Neural cell (in vitro differentiated cells): ENCODE measurements around the gene RNLS. TPM values are rescaled to one million over a fixed set of nuclear protein-coding genes. Genes with fewer than 3 reads are reported as not detected.

Source experiments
- H2AFZ ChIP-seq: fragments of 200-600, 300-800 bp; sonication (generic), shearing (Covaris generic); 2 replicates; pipeline ENCODE4 v1.6.0; 2014; ENCODE audit warnings: low read depth, mild to moderate bottlenecking, antibody characterized with exemption, low read length, moderate library complexity
- H3F3A ChIP-seq: fragments of 200-600 bp; shearing (Covaris generic); 2 replicates; pipeline ENCODE4 v1.6.1; 2016; ENCODE audit warnings: mild to moderate bottlenecking, moderate library complexity, mixed read lengths, antibody characterized with exemption, low read length; ENCODE audit not compliant: insufficient read depth, poor library complexity, severe bottlenecking
- H3K27ac ChIP-seq: fragments of 200-600, 300-800 bp; sonication (generic), shearing (Covaris generic); 2 replicates; pipeline ENCODE4 v1.5.1; 2014; ENCODE audit warnings: mild to moderate bottlenecking, low read length, moderate library complexity
- H3K27me3 ChIP-seq: fragments of 300-800, 200-600 bp; sonication (generic), shearing (Covaris generic); 2 replicates; pipeline ENCODE4 v1.6.0; 2014; ENCODE audit warnings: mild to moderate bottlenecking, low read depth, low read length, moderate library complexity; ENCODE audit not compliant: insufficient read depth
- H3K36me3 ChIP-seq: fragments of 300-800, 200-600 bp; sonication (generic), shearing (Covaris generic); 2 replicates; pipeline ENCODE4 v1.5.1; 2014; ENCODE audit warnings: mild to moderate bottlenecking, antibody characterized with exemption, low read length, moderate library complexity; ENCODE audit not compliant: insufficient read depth
- H3K4me2 ChIP-seq: fragments of 300-800, 200-600 bp; sonication (generic), shearing (Covaris generic); 2 replicates; pipeline ENCODE4 v1.6.0; 2014; ENCODE audit warnings: mild to moderate bottlenecking, low read length
- H3K4me3 ChIP-seq: fragments of 300-800, 200-600 bp; sonication (generic), shearing (Covaris generic); 2 replicates; pipeline ENCODE4 v1.5.1; 2014; ENCODE audit warnings: mild to moderate bottlenecking, low read length, moderate library complexity
- H3K79me2 ChIP-seq: fragments of 200-600 bp; shearing (Covaris generic); replicated peaks from 2 replicates; pipeline ENCODE4 v1.6.0; 2014; ENCODE audit warnings: mild to moderate bottlenecking, low read length, moderate library complexity; ENCODE audit not compliant: insufficient read depth
- H3K9ac ChIP-seq: fragments of 300-800, 200-600 bp; sonication (generic), shearing (Covaris generic); 2 replicates; pipeline ENCODE4 v1.6.1; 2016; ENCODE audit warnings: mild to moderate bottlenecking, low read length, mixed read lengths
- H3K9me2 ChIP-seq: fragments of 200-600 bp; shearing (Covaris generic); 2 replicates; pipeline ENCODE4 v1.6.1; 2016; ENCODE audit warnings: mild to moderate bottlenecking, low read length, mixed read lengths; ENCODE audit not compliant: insufficient read depth
- H3K9me3 ChIP-seq: fragments of 200-600, 300-800 bp; sonication (generic), shearing (Covaris generic); 2 replicates; pipeline ENCODE4 v1.6.1; 2016; ENCODE audit warnings: mild to moderate bottlenecking, mixed run types, low read length, moderate library complexity, mixed read lengths
- H4K20me1 ChIP-seq: fragments of 200-600 bp; shearing (Covaris generic); 2 replicates; pipeline ENCODE4 v1.6.1; 2016; ENCODE audit warnings: mild to moderate bottlenecking, mixed run types; ENCODE audit not compliant: insufficient read depth
- EP300 ChIP-seq: fragments of 450-650 bp; conservative IDR thresholded peaks from 2 replicates; pipeline ENCODE4 v1.6.1; 2014; ENCODE audit warnings: antibody characterized with exemption, mild to moderate bottlenecking, moderate library complexity; ENCODE audit not compliant: poor library complexity, severe bottlenecking
- EZH2 ChIP-seq: fragments of 200-600, 300-800 bp; shearing (Covaris generic), sonication (generic); IDR thresholded peaks from 2 replicates; pipeline ENCODE4 v1.6.1; 2014; ENCODE audit warnings: antibody characterized with exemption, low read length, borderline replicate concordance, mild to moderate bottlenecking; ENCODE audit not compliant: insufficient read depth, poor library complexity, severe bottlenecking
- MXI1 ChIP-seq: fragments of 450-650 bp; conservative IDR thresholded peaks from 2 replicates; pipeline ENCODE4 v1.6.1; 2014; ENCODE audit warnings: antibody characterized with exemption, mild to moderate bottlenecking; ENCODE audit not compliant: poor library complexity, severe bottlenecking
- POLR2AphosphoS5 ChIP-seq: IDR thresholded peaks from 2 replicates; pipeline ENCODE4 v1.6.1; 2012
- RAD21 ChIP-seq: fragments of 450-650 bp; conservative IDR thresholded peaks from 2 replicates; pipeline ENCODE4 v1.6.1; 2014; ENCODE audit warnings: antibody characterized with exemption, mild to moderate bottlenecking, moderate library complexity
- SMC3 ChIP-seq: fragments of 450-650 bp; conservative IDR thresholded peaks from 2 replicates; pipeline ENCODE4 v1.6.1; 2014; ENCODE audit warnings: antibody characterized with exemption, mild to moderate bottlenecking, moderate library complexity; ENCODE audit not compliant: poor library complexity
- TAF1 ChIP-seq: IDR thresholded peaks from 2 replicates; pipeline ENCODE4 v1.6.1; 2012; ENCODE audit warnings: low read depth
- polyA plus RNA-seq: library from polyadenylated mRNA; depleted of rRNA; stranded (reverse); fragments of >200 nt; gene quantifications from 2 replicates; pipeline ENCODE4 v1.2.3, GENCODE V29; 2014
- TF ChIP-seq, protein P1 (sequence below): fragments of 450-650 bp; IDR thresholded peaks from 2 replicates; pipeline ENCODE4 v1.5.1; 2014; ENCODE audit warnings: antibody characterized with exemption, mild to moderate bottlenecking, moderate library complexity; ENCODE audit not compliant: poor library complexity, severe bottlenecking
- TF ChIP-seq, protein P2 (sequence below): IDR thresholded peaks from 2 replicates; pipeline ENCODE4 v1.6.1; 2012; ENCODE audit warnings: borderline replicate concordance

The RNLS gene
- polyA plus RNA-seq, 1 donor from 2014 or later = 0.20 TPM

DNA sequence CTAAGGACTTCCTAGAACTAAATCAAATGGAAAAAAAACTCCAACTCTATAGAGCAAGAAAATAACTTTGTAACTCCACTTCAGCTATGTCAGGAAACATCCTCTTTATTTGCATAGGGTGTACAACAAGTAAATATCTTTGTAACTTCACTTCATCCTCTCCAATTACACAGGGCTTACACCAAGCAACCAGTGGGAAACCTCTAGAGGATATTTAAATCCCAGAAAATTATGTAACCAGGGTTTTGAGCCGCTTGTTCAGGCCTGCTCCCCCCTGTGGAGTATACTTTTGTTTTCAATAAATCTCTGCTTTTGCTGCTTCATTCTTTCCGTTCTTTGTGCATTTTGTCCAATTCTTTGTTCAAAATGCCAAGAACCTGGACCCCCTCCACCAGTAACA is 25.7 kb upstream of the RNLS start:
- Histone ChIP-seq H3K27ac (no peak overlapping the region), H3K9me2 (no peaks in the 10 kb centered on the region), H3K4me3 (no peak overlapping the region), H3K79me2 (no peaks in the 10 kb centered on the region), H4K20me1 (no peaks in the 10 kb centered on the region), H3K27me3 (no peaks in the 10 kb centered on the region), H3F3A (no peaks in the 10 kb centered on the region), H3K9me3 (no peaks in the 10 kb centered on the region), H2AFZ (no peak overlapping the region), H3K36me3 (no peaks in the 10 kb centered on the region), H3K9ac (no peak overlapping the region), H3K4me2 (no peak overlapping the region)
- TF ChIP-seq, protein P1, sequence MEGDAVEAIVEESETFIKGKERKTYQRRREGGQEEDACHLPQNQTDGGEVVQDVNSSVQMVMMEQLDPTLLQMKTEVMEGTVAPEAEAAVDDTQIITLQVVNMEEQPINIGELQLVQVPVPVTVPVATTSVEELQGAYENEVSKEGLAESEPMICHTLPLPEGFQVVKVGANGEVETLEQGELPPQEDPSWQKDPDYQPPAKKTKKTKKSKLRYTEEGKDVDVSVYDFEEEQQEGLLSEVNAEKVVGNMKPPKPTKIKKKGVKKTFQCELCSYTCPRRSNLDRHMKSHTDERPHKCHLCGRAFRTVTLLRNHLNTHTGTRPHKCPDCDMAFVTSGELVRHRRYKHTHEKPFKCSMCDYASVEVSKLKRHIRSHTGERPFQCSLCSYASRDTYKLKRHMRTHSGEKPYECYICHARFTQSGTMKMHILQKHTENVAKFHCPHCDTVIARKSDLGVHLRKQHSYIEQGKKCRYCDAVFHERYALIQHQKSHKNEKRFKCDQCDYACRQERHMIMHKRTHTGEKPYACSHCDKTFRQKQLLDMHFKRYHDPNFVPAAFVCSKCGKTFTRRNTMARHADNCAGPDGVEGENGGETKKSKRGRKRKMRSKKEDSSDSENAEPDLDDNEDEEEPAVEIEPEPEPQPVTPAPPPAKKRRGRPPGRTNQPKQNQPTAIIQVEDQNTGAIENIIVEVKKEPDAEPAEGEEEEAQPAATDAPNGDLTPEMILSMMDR = no peak

DNA sequence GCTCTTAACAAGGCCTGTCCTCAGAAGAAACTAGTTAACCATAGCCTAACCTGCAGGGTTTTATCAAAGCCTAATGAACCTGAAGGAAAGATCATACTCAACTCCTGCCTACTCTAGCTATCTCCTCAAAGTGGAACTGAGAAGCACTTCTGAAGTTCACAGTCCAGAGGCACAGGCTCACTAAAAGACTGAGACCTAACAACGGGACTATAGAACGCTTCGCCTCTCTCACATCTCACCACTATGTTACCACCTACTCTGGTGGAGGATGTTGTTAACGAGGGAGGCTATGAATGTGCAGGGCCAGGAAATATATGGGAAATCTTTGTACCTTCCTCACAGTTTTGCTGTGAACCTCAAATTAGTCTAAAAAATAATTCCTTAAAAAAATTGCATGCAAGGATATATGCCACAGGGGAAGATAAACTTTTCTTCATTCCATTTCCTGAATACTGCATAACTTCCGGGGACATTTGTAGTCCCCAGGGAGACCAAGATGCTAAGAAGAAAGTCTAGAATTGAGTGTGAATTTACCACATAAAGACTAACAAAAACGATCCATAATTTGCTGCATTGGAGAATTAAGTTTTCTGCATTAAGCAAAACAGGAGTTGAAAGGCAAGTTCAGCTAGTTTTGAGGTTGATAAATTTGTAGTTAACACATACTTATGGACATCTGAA is 25.1 kb upstream of the RNLS start:
- no peaks in the 10 kb centered on the region for H3F3A ChIP-seq
- no peak overlapping the region for H2AFZ ChIP-seq
- H3K4me2 ChIP-seq = no peak overlapping the region
- TF ChIP-seq EP300 (no peak), MXI1 (no peak), EZH2 (no peak), TAF1 (no peak), POLR2AphosphoS5 (no peak), RAD21 (no peak), SMC3 (no peak)
- TF ChIP-seq, protein P1 = no peak
- TF ChIP-seq, protein P2, sequence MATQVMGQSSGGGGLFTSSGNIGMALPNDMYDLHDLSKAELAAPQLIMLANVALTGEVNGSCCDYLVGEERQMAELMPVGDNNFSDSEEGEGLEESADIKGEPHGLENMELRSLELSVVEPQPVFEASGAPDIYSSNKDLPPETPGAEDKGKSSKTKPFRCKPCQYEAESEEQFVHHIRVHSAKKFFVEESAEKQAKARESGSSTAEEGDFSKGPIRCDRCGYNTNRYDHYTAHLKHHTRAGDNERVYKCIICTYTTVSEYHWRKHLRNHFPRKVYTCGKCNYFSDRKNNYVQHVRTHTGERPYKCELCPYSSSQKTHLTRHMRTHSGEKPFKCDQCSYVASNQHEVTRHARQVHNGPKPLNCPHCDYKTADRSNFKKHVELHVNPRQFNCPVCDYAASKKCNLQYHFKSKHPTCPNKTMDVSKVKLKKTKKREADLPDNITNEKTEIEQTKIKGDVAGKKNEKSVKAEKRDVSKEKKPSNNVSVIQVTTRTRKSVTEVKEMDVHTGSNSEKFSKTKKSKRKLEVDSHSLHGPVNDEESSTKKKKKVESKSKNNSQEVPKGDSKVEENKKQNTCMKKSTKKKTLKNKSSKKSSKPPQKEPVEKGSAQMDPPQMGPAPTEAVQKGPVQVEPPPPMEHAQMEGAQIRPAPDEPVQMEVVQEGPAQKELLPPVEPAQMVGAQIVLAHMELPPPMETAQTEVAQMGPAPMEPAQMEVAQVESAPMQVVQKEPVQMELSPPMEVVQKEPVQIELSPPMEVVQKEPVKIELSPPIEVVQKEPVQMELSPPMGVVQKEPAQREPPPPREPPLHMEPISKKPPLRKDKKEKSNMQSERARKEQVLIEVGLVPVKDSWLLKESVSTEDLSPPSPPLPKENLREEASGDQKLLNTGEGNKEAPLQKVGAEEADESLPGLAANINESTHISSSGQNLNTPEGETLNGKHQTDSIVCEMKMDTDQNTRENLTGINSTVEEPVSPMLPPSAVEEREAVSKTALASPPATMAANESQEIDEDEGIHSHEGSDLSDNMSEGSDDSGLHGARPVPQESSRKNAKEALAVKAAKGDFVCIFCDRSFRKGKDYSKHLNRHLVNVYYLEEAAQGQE = no peak
- no peak overlapping the region for H3K27ac ChIP-seq
- no peaks in the 10 kb centered on the region for H3K9me3 ChIP-seq
- no peaks in the 10 kb centered on the region for H3K27me3 ChIP-seq
- no peaks in the 10 kb centered on the region for H4K20me1 ChIP-seq
- no peaks in the 10 kb centered on the region for H3K36me3 ChIP-seq
- no peaks in the 10 kb centered on the region for H3K9me2 ChIP-seq
- H3K79me2 ChIP-seq = no peaks in the 10 kb centered on the region
- H3K4me3 ChIP-seq = no peak overlapping the region
- H3K9ac ChIP-seq = no peak overlapping the region
